Upper lobe of right lung (tissue), 1 donor: ENCODE results near the gene ATP6V0C. TPM values are rescaled to one million over a fixed set of nuclear protein-coding genes. Genes with fewer than 3 reads are reported as not detected.
A peak's percentile ranks its signal among the peaks of the same experiment; 100 is the strongest.

Experiments
- ATAC-seq: fragments of 200-7000 bp; cut with Tn5 transposase; one replicate; pipeline ENCODE4 v1.9.1; 2020; ENCODE audit warnings: mild to moderate bottlenecking, moderate library complexity
- DNase-seq: peaks from one replicate; pipeline ENCODE4 v3.0.0-alpha.2; 2020
- H3K27ac ChIP-seq: fragments of 200-600 bp; one replicate; pipeline ENCODE4 v1.8.0; 2022
- H3K27me3 ChIP-seq: fragments of 200-600 bp; one replicate; pipeline ENCODE4 v1.8.0; 2022; ENCODE audit warnings: mild to moderate bottlenecking
- H3K36me3 ChIP-seq: fragments of 200-600 bp; one replicate; pipeline ENCODE4 v1.8.0; 2022
- H3K4me1 ChIP-seq: fragments of 200-600 bp; one replicate; pipeline ENCODE4 v1.8.0; 2022
- H3K4me3 ChIP-seq: fragments of 200-600 bp; one replicate; pipeline ENCODE4 v1.8.0; 2022; ENCODE audit warnings: mild to moderate bottlenecking
- H3K9me3 ChIP-seq: fragments of 200-600 bp; one replicate; pipeline ENCODE4 v1.8.0; 2022
- CTCF ChIP-seq: fragments of 200-600 bp; IDR thresholded peaks from one replicate; pipeline ENCODE4 v1.8.0; 2022; ENCODE audit warnings: antibody characterized with exemption
- intact Hi-C: fragments of 100-400 bp; cut with DNase I; formaldehyde crosslinking; loops from one replicate; pipeline ENCODE4 v1.11.0; 2022
- long read RNA-seq: library from polyadenylated mRNA; unstranded; transcript quantifications from one replicate; pipeline ENCODE4 v2.0.0, GENCODE V29; 2021
- total RNA-seq: library from RNA; stranded (reverse); fragmentation: NEBNext Ultra II Directional; extraction: Animal tissue kit (Norgen Biotek cat#: 25700); gene quantifications from one replicate; pipeline ENCODE4 v1.2.1, GENCODE V29; 2021
- donor health status: DM: no; HTN: yes; CAD: no; lungs with severe emphysema.

ATP6V0C gene
- 298 TPM for total RNA-seq
- long read RNA-seq, transcript ATP6V0C-201 (3 exons, 1,175 nt): major isoform, 154 of 155 reads
- long read RNA-seq, partial matches to known transcripts: 0 of 155 reads
- long read RNA-seq, other reads (novel, unspliced or antisense): 0 of 155 reads

DNA sequence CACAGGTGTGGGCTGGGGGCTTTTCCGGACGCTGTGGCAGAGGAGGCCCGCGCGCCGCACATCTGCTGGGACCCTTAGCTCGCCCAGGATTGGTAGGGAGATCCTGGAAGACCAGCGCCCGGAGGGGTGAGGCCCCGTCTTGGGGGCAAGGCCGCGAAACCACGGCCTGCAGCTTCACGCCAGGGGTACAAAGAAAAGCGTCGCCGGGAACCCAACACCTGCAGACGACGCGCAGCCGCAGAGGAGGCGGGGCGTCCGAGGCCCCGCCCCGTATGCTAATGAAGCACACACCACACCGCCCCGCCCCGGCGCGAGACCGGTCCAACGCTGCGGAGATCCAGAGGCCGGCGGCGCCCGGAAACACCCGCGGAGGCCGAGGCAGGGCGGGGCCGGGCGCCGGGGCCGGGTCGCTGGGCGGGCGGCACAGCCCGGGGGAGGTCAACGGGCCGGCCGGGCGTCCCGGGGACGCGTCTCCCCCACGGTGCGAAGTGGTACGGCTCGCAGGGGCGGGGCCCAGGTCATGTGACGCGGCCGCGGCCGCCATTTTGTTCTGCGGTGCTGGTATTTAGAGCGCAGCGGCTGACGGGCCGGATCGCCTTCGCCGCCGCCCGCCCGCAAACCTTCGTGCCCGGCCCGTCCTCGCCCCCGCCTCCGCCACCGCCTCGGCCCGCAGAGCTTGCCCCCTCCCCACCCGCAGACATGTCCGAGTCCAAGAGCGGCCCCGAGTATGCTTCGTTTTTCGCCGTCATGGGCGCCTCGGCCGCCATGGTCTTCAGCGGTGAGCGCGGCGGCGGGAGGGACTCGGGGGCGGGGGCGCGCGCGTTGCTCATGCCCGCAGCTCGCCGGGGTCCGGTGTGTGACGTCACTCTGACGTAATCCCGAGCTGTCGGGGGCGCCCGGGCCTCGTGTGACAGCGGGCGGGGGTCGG is at the start of gene ATP6V0C:
Gene ATP6V0C, plus strand, starts transcription at position 548 of the 928 bp plus-strand sequence. Its CDS starts 152 bp downstream, at position 700.
- no peaks in the 10 kb centered on the region for H3K36me3 ChIP-seq
- peak; percentile 97 for DNase-seq
- peak; percentile 88 for ATAC-seq
- H3K27ac ChIP-seq: peak within 1 kb of the TSS; percentile 97
- H3K27me3 ChIP-seq: no peaks in the 10 kb centered on the region
- H3K9me3 ChIP-seq: no peaks in the 10 kb centered on the region
- peak within 1 kb of the TSS; percentile 88 for H3K4me3 ChIP-seq
- peaks cover 50% of the 10 kb centered on the region for H3K4me1 ChIP-seq
- TF ChIP-seq CTCF: no peak
- intact Hi-C loops: no loop called here

GRCh38 chr16:2464333-2464732 is 49.4 kb upstream of the ATP6V0C start:
- Histone ChIP-seq H3K27me3 (peaks cover 11% of the 10 kb centered on the region), H3K27ac (no peak overlapping the region), H3K4me3 (no peak overlapping the region), H3K4me1 (peaks cover 21% of the 10 kb centered on the region), H3K9me3 (no peaks in the 10 kb centered on the region), H3K36me3 (no peaks in the 10 kb centered on the region)
- no peak for DNase-seq
- no peak for ATAC-seq
- intact Hi-C loops: no loop called here
- TF ChIP-seq CTCF: no peak

DNA sequence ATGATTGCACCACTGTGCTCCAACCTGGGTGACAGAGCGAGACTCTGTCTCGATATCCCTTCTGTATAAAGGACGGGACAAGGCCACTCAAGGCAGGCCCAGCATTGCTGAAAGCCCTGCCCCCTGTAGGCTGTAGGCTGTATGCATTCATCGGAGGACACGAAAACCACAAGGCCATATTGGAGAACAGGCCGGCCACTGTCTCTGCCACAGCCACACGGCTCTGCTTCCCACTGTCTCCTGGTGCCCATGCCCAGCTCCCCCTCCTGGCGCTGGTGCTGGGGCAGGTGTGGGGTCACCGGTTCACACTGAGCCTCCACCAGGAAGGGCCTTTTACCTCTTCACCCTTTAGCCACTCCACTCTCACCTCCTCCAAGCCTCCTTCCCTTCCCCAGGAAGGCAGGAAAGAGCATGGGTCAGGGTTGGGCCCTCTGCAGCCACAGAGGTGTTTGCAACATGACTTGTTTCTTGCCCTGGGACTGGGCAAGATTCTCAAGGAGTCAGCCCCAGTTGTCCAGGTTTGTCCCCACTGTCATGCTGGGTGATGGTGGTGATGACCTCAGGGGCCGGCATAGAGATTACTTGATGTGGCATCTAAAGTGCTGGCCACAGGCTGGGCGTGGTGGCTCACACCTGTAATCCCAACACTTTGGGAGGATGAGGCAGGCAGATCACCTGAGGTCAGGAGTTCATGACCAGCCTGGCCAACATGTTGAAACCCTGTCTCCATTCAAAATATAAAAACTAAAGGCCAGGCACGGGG is 47.9 kb upstream of the ATP6V0C start:
- no peak for DNase-seq
- ATAC-seq: no peak
- TF ChIP-seq CTCF: peak; percentile 13
- no peak overlapping the region for H3K27ac ChIP-seq
- peaks cover 24% of the 10 kb centered on the region for H3K27me3 ChIP-seq
- intact Hi-C loops: no loop called here
- no peak overlapping the region for H3K4me3 ChIP-seq
- H3K4me1 ChIP-seq: peaks cover 21% of the 10 kb centered on the region
- no peaks in the 10 kb centered on the region for H3K9me3 ChIP-seq
- no peaks in the 10 kb centered on the region for H3K36me3 ChIP-seq

DNA sequence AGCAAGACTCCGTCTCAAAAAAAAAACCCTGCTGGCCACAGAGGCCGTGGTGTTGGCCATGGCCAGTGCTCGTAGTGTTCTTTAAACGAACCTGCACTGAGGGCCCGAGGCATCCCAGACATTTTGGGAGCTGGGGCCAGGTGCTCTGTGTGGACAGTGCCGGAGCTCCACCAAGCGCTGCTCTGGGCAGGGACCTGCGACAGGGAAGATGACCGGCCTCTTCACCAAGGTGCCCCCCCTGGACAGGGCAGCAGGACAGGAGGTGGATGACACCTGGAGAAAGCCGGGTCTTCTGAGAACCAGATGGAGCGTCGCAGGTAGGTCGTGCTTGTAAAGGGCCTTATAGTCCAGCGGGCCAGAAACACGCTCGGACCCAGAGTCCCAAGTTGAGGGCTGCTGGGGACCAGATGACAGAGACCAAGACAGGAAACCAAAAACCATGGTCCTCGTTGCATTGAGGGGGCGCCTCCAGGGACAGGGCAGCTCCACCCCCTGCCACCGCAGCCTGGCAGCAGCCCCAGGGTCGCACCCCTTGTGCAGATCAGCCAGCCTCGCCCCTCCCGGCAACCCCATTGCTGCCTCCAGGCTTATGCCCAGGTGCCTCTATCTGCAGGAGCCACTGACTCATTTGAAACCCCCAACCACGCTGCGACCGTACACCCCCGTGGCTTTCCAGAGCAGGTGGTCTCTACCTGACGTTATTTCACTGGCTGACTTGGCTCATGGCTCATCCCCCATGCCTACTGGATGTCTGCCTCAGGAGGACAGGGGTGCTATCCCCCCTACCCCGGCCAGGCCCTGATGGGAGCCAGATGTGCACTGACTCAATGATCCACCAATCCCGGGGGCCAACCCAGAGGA is 46.9 kb upstream of the ATP6V0C start:
- ATAC-seq: no peak
- H3K9me3 ChIP-seq: no peaks in the 10 kb centered on the region
- H3K27ac ChIP-seq: no peak overlapping the region
- DNase-seq: no peak
- TF ChIP-seq CTCF: no peak
- H3K36me3 ChIP-seq: no peaks in the 10 kb centered on the region
- H3K27me3 ChIP-seq: peaks cover 32% of the 10 kb centered on the region
- peak overlapping the region; percentile 42 for H3K4me3 ChIP-seq
- H3K4me1 ChIP-seq: peaks cover 32% of the 10 kb centered on the region
- intact Hi-C loops: no loop called here
